GM19023 (cell line): Measurements from ENCODE around the gene NELL1.
"Not testable (repeated sequence)": the region's sequence is repeated elsewhere in the genome, so short reads cannot be mapped to it uniquely, and the experiment has no call there.

Experiments
- ATAC-seq: cut with Tn5 transposase; IDR thresholded peaks from one replicate; pipeline ENCODE4 v1.9.1; 2021; ENCODE audit warnings: mild to moderate bottlenecking, moderate library complexity; ENCODE audit not compliant: unreplicated experiment

The NELL1 gene

DNA sequence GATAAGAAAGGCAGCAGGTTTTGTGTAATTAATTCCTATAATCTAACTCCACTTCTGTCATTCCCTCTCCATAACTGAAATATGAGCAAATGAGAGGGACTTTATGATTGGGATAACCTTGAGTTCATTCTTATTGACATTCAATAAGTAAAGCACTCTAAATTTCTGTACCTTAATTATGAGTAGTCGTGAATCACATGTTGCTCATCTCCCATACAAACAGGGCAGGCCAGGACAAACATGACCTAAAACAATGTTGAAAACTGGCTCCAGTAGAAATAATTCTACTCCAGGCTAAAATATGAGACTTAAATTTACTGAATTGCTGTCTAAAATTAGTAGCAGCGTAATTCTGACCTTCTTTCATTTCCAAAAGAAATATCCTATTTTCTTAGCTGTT is 505.4 kb downstream of the NELL1 start:
- ATAC-seq, result no peak

DNA sequence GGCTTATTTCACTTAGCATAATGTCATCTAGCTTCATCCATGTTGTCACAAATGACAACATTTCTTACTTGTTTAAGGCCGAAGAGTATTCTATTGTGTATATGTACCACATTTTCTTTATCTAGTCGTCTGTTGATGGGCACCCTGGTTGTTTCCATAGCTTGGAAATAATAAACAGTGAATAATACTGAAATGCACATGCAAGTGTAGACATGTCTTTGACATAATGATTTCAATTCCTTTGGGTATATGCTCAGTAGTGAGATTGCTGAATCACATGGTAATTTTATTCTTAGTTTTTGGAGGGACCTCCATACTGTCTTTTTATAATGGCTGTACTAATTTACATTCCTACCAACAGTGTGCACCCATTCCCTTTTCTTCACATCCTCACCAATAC is 508.0 kb downstream of the NELL1 start:
- no peak for ATAC-seq

DNA sequence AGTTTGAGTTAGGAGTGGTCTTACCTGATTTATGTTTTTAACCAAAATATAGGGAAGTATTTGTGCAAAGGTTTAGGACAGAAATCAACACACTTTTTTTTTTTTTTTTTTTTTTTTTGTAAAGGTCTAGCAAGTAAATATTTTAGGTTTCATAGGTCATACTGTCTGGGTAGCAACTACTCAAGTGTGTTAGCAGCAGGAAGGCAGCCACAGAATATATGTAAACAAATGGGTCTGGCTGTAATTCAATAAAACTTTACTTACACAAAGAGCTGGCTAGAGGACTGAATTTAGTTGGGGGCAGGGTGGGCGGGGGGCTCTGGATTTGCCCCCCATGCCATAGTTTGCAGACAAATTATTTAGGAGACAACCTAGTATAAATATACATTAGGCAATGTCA is 510.4 kb downstream of the NELL1 start:
- ATAC-seq, result no peak

DNA sequence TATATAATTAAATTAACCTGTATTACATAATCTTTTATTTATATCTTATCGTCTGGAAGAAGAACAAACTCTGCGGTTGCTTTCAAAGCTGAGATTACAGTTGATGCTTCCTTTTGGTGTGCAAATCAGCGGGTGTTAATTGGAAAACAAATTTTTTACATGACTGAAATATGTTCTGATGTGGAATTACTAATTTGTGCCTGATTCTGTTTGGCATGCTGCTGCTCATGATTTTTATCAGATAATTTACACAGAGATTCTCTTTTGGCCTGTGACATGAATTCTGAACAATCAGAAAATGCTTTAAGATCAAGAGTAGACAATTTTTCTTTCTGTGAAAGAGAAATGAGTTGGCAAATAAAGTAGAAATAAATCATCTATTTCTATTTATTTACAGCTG is 510.8 kb downstream of the NELL1 start:
- no peak for ATAC-seq

- no peak for ATAC-seq
These were observed 516.6 kb downstream of the NELL1 start for GRCh38 chr11:21185959-21186358.

DNA sequence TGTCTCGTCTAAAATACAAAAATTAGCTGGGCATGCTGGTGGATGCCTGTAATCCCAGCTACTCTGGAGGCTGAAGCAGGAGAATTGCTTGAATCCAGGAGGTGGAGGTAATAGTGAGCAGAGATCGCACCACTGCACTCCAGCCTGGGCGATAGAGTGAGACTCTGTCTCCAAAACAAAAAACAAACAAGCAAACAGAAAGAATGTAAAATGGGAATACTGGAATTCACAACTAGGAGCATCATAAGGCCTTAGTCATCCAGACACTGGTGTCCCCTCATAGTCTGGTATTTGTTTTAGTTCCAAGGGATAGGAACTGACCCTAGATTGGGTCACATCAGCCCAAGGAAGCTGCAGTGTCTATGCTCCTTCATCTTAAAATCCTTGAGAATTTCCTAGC is 520.8 kb downstream of the NELL1 start:
- ATAC-seq, result no peak

DNA sequence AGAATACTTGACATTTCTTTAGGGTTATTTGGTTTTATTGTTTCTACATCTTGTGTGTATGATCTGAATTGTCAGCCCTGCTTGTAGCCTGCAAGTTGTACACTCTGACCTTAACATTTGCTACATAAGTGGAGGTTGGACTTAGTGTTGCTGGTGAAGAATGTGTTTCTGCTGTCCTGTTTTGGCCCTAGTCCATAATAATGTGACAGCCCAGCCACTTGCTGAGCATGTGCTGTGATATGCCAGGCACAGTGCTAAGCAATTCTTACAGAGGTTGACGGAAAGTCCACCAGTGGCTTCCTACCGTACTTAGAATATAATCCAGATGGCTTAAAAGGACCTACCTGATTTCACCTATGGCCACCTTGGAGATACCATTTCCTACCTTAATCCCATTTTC is 526.6 kb downstream of the NELL1 start:
- ATAC-seq, result no peak

DNA sequence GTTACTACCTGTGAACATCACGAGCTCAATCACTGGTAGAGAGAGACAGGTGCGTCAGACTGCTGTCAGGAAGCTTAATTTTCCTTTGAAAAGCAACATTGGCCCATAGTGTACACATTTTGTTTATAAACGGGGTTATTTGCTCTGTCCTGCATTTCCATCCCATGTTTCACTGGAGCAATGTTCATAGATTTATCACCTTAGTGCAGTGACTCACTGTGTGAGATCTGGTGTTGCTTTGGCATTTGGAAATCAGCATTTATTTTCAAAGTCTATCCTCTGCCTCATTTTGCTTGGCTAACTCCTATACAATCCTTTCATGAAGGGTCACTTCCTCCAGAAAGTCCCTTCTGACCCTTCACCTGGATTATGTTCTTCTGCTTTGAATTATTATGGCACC is 529.1 kb downstream of the NELL1 start:
- no peak for ATAC-seq

GRCh38 chr11:21205205-21205604 is 535.8 kb downstream of the NELL1 start:
- ATAC-seq, result no peak

DNA sequence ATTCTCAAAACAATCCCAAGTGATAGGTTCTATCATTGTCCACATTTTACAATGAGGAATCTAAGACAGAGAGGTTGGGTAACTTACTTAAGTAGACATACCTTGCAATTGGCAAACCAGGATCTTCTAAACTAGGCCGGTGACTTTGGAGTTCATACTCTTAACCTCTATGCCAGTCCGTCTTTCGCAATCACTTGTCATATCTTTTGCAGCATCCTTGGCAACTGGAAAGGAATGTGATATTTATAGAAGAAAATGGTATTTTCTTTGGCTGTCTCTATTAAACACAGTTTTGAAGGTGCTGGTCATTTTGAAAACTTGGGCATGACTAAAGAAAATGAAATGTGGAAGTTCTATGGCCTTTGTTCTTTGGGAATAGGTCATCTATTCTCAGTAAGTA is 556.5 kb downstream of the NELL1 start:
- ATAC-seq, result no peak

GRCh38 chr11:21229224-21229623 is 559.8 kb downstream of the NELL1 start:
- no peak for ATAC-seq

- ATAC-seq, result no peak
These were observed 580.8 kb downstream of the NELL1 start for GRCh38 chr11:21250196-21250595.

DNA sequence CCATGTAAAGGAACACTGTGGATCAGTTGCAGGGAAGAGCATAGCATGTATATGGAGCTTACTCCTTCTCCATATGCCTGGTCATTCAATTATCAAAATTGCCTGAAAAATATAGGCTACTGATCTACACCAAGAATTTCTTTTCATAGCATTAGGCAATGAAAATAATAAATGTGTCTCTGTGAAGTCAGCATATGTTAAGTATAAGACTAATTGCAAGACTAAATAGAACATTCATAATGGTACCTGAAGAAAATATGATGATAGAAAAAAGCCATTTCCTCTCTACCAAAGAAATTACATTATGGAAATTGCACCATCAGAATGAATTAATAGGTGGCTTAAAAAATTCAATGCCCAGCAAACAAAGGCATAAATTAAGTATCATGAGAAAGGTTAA is 584.7 kb downstream of the NELL1 start:
- ATAC-seq, result no peak

GRCh38 chr11:21254790-21255189 is 585.4 kb downstream of the NELL1 start:
- no peak for ATAC-seq

GRCh38 chr11:21257461-21257860 is 588.1 kb downstream of the NELL1 start:
- no peak for ATAC-seq

DNA sequence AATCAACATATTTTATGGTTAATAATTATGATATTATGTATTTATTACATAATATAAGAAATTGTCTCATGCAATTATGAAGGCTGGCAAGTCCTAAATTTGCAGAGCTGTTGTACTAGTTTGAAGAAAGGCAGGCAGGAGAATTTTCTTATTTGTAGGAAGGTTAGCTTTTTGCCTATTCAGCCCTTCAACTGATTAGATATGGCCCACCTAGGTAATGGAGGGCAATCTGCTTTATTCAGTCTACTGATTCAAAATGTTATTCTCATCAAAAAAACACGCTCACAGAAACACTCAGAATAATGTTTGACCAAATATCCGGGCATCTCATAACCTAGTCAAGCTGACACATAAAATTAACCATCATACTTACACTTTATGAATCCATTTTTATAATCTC is 589.0 kb downstream of the NELL1 start:
- no peak for ATAC-seq

GRCh38 chr11:21260101-21260500 is 590.7 kb downstream of the NELL1 start:
- ATAC-seq, result no peak

DNA sequence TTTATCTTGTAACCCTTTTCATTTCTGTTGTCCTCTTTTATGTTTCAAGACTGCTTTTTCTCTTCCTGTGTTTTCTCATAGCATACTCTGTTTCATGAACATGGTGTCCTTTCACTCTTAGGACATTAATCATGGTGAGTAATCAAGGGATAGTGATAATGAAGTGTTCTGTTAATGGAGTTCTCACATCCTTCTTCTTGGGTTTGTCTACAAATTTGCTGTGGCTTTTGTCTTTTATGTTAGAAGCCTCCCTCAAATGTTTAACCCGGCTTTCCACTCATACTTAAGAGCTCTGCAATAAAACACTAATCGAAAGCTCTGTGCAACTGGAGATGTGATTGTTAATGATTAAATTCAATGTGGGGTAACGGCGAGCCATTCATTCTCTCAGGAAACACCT is 593.6 kb downstream of the NELL1 start:
- ATAC-seq, result no peak

GRCh38 chr11:21264125-21264524 is 594.7 kb downstream of the NELL1 start:
- ATAC-seq, result no peak

DNA sequence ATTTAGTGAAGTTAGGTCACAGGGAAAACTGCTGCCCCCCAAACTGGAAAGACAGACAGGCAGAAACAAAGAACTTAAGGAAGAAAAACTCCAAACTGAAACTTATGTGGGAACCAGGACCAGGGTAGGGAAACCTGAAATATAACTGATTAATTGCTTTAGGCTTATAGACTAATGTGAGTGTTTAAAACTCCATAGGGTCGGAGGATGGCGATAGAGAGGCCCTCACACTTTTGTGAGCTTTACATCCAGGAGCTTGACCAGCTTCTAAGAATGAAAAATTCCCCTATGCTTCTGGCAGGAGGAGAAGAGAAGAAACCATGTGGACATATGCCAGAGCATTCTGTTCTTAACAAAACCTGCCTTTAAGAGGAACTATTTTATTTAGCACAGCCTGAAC is 598.6 kb downstream of the NELL1 start:
- ATAC-seq, result no peak

- ATAC-seq, result not testable (repeated sequence)
These were observed 602.8 kb downstream of the NELL1 start for GRCh38 chr11:21272139-21272538.

- no peak for ATAC-seq
These were observed 609.5 kb downstream of the NELL1 start for GRCh38 chr11:21278840-21279239.

DNA sequence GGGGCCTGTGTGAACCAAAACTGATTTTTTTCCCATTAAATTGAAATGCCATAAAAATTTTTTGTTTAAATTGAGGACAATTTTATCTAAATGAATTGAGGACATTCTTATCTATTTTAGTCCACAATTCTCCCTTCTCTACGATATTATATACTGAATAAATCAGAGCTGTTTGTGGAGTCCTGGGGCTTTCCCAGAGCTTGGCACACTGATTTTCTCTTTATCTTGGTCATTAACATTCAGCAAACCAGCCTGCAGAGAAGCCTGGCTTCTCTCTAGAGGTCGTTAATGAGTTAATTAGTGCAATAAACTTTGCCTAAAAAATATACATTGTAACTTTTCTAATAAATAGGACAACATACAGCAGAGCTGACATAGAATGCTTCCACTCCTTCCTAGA is 615.7 kb downstream of the NELL1 start:
- no peak for ATAC-seq

DNA sequence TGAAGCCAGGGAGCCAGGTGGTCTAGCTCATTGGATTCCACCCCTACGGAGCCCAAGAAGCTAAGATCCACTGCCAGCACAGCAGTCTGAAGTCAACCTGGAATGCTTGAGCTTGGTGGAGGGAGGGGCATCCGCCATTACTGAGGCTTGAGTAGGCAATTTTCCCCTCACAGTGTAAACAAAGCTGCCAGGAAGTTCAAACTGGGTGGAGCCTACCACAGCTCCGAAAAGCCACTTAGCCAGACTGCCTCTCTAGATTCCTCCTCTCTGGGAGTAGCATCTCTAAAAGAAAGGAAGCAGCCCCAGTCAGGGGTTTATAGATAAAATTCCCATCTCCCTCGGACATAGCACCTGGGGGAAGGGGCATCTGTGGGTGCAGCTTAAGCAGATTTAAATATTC is 620.3 kb downstream of the NELL1 start:
- ATAC-seq, result no peak
